Rectal smooth muscle tissue (tissue), 1 donor: ENCODE results near the gene LRP2.

Experiments
- H3K27ac ChIP-seq: one replicate; pipeline ENCODE4 v1.7.0; 2013; ENCODE audit warnings: low read depth, low read length, inconsistent platforms
- H3K27me3 ChIP-seq: one replicate; pipeline ENCODE4 v1.7.0; 2013; ENCODE audit warnings: low read length; ENCODE audit not compliant: control insufficient read depth, insufficient read depth
- H3K36me3 ChIP-seq: one replicate; pipeline ENCODE4 v1.7.0; 2013; ENCODE audit warnings: low read length; ENCODE audit not compliant: control insufficient read depth, insufficient read depth
- H3K4me1 ChIP-seq: one replicate; pipeline ENCODE4 v1.7.0; 2013; ENCODE audit warnings: low read length; ENCODE audit not compliant: control insufficient read depth, insufficient read depth
- H3K4me3 ChIP-seq: one replicate; pipeline ENCODE4 v1.7.0; 2013; ENCODE audit warnings: low read length
- H3K9ac ChIP-seq: one replicate; pipeline ENCODE4 v1.7.0; 2013; ENCODE audit warnings: low read length

The LRP2 gene

DNA sequence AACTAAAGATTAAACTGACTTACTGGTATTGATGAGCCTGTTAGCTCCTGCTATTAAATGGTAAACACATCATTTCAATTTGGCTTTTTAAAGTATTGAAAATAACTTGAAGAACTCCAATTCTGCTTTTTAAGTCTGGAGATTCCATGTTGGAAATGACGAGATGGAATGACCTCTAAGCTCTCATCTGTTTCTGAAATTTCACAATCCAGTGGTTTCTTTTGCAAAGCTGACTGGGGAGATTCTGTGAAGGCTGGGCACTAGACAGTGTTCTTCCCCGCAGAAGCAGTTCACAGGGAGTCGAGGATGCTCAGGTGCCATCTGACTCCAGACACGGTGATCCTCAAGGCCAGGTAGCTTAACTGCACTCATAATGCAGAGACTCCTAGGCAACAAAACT is 248.3 kb downstream of the LRP2 start:
- H3K4me1 ChIP-seq = no peaks in the 10 kb centered on the region
- H3K27me3 ChIP-seq = no peaks in the 10 kb centered on the region
- H3K4me3 ChIP-seq = no peak overlapping the region
- no peak overlapping the region for H3K9ac ChIP-seq
- no peaks in the 10 kb centered on the region for H3K36me3 ChIP-seq
- no peak overlapping the region for H3K27ac ChIP-seq

- Histone ChIP-seq H3K27ac (no peak overlapping the region), H3K27me3 (no peaks in the 10 kb centered on the region), H3K4me3 (no peak overlapping the region), H3K9ac (no peak overlapping the region), H3K4me1 (no peaks in the 10 kb centered on the region), H3K36me3 (no peaks in the 10 kb centered on the region)
Measured at GRCh38 chr2:169112841-169113240, 249.5 kb downstream of the LRP2 start.

DNA sequence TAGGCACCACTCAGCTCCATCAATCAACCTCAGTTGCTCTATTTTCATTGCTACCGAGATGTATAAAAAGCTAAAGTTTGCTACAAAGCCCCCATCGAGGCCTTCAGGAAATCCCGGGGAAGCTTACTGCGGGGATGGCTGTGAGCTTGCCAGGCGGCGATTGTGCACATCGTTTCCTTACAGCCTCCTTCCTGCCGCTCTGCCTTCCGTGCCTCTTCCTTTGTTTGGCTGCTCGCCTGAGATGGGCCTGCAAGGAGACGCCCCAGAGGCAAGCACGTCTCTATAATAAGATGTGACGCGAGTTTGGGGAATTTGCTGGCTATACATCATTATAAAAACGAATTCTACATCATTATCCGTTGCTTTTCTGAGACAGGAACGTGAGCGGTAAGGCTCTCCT is 251.4 kb downstream of the LRP2 start:
- Histone ChIP-seq H3K9ac (no peak overlapping the region), H3K4me3 (no peak overlapping the region), H3K27me3 (no peaks in the 10 kb centered on the region), H3K27ac (no peak overlapping the region), H3K36me3 (no peaks in the 10 kb centered on the region), H3K4me1 (no peaks in the 10 kb centered on the region)

DNA sequence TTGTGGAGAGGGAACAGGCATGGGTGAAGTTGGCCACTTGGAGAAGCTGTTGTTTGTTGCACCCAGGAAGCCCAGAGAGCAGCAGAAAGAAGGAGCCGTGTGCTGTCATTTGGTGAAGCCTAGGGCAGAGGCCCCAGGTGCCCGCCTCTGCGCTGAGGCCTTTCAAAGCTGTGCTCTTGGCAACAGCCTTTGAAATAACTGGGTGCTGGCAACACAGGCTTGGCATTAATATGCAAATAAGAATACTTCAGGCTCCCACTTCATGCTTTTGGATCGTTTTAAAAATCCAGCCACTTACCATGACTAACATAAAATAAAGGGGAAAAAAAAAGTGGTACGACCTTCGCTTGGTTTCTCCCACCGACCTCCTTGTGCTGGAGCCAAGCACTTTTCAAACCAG is 251.9 kb downstream of the LRP2 start:
- H3K27me3 ChIP-seq = no peaks in the 10 kb centered on the region
- no peak overlapping the region for H3K9ac ChIP-seq
- no peaks in the 10 kb centered on the region for H3K36me3 ChIP-seq
- no peak overlapping the region for H3K27ac ChIP-seq
- H3K4me1 ChIP-seq = no peaks in the 10 kb centered on the region
- H3K4me3 ChIP-seq = no peak overlapping the region

DNA sequence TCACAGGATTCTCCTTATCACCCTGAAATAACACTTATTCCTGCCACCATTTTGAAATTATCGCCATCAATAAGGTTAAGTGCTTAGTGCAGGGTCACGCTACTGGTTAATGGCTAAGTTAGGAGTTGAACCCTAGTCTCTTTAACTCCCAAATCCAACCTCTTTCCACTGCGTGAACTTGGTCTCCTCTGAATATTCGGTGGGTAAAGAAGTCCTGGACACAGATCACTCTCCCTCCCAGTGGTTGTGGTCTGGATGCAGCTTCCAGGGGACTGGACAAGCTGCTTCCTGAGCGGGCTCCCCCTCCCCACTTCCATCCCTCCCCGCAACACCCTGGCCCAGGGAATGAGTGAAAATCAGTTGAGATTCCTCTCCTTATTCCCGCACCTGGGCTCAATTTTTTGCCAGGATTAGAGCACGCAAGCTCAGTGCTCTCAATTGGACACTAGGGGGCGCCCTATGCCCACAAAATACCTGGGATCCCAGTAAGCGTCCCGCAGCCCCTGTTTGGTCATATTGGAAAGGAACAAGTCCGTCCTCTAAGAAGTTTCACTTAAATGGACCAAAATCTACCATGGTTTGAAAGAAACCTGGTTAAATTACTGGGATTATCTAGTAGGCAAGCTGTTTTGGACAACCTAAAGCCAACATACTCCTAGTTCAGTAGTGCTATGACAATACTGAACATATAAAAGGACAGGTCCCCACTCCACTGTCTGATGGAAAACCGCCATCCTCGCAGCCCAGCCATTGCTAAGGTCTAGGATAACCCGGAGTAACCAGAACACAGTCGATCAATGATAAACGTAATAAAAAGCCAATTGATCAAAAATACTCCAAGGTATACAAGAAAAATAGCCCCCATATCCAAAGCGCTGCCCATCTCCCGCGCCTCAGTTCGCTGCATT is 252.6 kb downstream of the LRP2 start:
- no peaks in the 10 kb centered on the region for H3K27me3 ChIP-seq
- no peaks in the 10 kb centered on the region for H3K4me1 ChIP-seq

DNA sequence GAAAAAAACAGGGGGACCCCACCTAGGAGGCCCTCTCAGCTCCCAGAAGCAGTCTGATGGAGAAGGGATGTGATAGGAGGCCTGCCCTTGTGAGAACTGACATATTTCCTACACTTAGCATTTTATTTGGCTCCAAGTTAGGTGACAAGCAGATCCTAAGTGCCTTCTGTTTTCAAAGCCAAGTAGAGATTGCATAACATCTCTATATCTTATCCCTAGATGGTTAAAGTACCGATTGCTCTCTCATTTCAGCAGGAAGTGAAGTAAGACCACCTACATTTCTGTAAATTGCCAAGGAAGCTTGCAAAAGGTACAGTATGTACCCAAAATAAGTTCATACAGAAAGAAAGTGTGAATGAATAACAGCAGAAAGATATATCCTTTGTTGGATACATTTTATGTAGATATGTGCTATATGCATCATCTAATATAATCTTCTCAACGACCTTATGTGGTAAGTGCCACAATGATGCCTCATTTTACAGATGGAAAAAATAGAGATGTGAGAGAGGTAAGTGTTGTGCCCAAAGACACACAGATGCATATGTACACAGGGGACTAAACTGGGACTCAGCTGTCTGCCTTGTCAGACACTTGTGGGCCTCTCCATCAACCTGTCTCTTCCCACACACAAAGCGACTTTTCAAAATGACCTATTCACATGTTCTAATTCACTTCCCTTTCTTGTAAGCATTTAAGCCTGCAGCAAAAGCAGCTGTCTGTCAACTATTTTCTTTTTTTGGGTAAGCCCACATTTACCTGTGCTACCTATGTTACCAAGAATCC is 254.0 kb downstream of the LRP2 start:
- Histone ChIP-seq H3K27ac (no peak overlapping the region), H3K4me1 (no peaks in the 10 kb centered on the region), H3K27me3 (no peaks in the 10 kb centered on the region), H3K4me3 (no peak overlapping the region), H3K9ac (no peak overlapping the region), H3K36me3 (no peaks in the 10 kb centered on the region)

More for the DNA sequence above, 252.6 kb downstream of the LRP2 start:
- Histone ChIP-seq H3K9ac (no peak overlapping the region), H3K36me3 (no peaks in the 10 kb centered on the region), H3K27ac (no peak overlapping the region), H3K4me3 (no peak overlapping the region)

GRCh38 chr2:169107645-169108044 is 254.7 kb downstream of the LRP2 start:
- Histone ChIP-seq H3K27ac (no peak overlapping the region), H3K9ac (no peak overlapping the region), H3K36me3 (no peaks in the 10 kb centered on the region), H3K4me3 (no peak overlapping the region), H3K4me1 (no peaks in the 10 kb centered on the region), H3K27me3 (no peaks in the 10 kb centered on the region)

GRCh38 chr2:169106563-169107545 is 255.5 kb downstream of the LRP2 start:
- H3K4me1 ChIP-seq = no peaks in the 10 kb centered on the region
- no peak overlapping the region for H3K4me3 ChIP-seq
- H3K36me3 ChIP-seq = no peaks in the 10 kb centered on the region
- H3K27ac ChIP-seq = no peak overlapping the region
- no peak overlapping the region for H3K9ac ChIP-seq
- no peaks in the 10 kb centered on the region for H3K27me3 ChIP-seq

- no peaks in the 10 kb centered on the region for H3K27me3 ChIP-seq
- H3K9ac ChIP-seq = no peak overlapping the region
- H3K27ac ChIP-seq = no peak overlapping the region
- H3K36me3 ChIP-seq = no peaks in the 10 kb centered on the region
- no peak overlapping the region for H3K4me3 ChIP-seq
- H3K4me1 ChIP-seq = no peaks in the 10 kb centered on the region
Measured at GRCh38 chr2:169106134-169106533, 256.2 kb downstream of the LRP2 start.

- Histone ChIP-seq H3K4me1 (no peaks in the 10 kb centered on the region), H3K27ac (no peak overlapping the region), H3K4me3 (no peak overlapping the region), H3K27me3 (no peaks in the 10 kb centered on the region), H3K36me3 (no peaks in the 10 kb centered on the region), H3K9ac (no peak overlapping the region)
Measured at GRCh38 chr2:169105476-169105875, 256.9 kb downstream of the LRP2 start.

GRCh38 chr2:169104848-169105247 is 257.5 kb downstream of the LRP2 start:
- Histone ChIP-seq H3K9ac (no peak overlapping the region), H3K27ac (no peak overlapping the region), H3K27me3 (no peaks in the 10 kb centered on the region), H3K36me3 (no peaks in the 10 kb centered on the region), H3K4me3 (no peak overlapping the region), H3K4me1 (no peaks in the 10 kb centered on the region)

- no peak overlapping the region for H3K27ac ChIP-seq
Measured at GRCh38 chr2:169095621-169096105, 266.7 kb downstream of the LRP2 start.

More at GRCh38 chr2:169095621-169096105, 266.7 kb downstream of the LRP2 start:
- Histone ChIP-seq H3K27me3 (no peaks in the 10 kb centered on the region), H3K36me3 (no peaks in the 10 kb centered on the region), H3K4me3 (no peak overlapping the region), H3K4me1 (no peaks in the 10 kb centered on the region), H3K9ac (no peak overlapping the region)
